Activated T-helper 1 cell treated with anti-CD3 and anti-CD28 coated beads, Interleukin-12 subunit alpha, Interleukin-12 subunit beta, Interleukin-2, Interleukin-4 antibody, amounts not matched to agents 30 ng/mL and 10 ng/mL and 1 ng/mL, durations not matched to agents 14 hours and 24 hours and 36 hours (primary cell): Measurements from ENCODE around the gene ZC3H8. TPM values are rescaled to one million over a fixed set of nuclear protein-coding genes. Genes with fewer than 3 reads are reported as not detected.

Experiments
- DNase-seq: peaks from one replicate; pipeline ENCODE4 v3.0.0; 2021; ENCODE audit warnings: low spot score
- H3K27ac Mint-ChIP-seq: one replicate; pipeline ENCODE4 v1.8.0; 2021; ENCODE audit warnings: mild to moderate bottlenecking, mixed read lengths
- H3K27me3 Mint-ChIP-seq: one replicate; pipeline ENCODE4 v1.8.0; 2022; ENCODE audit warnings: mild to moderate bottlenecking, moderate library complexity, mixed read lengths; ENCODE audit not compliant: insufficient read depth
- H3K36me3 Mint-ChIP-seq: one replicate; pipeline ENCODE4 v1.8.0; 2021; ENCODE audit warnings: low read depth, mixed read lengths
- H3K4me1 Mint-ChIP-seq: one replicate; pipeline ENCODE4 v1.8.0; 2021; ENCODE audit warnings: low read depth, mixed read lengths
- H3K4me3 Mint-ChIP-seq: one replicate; pipeline ENCODE4 v1.8.0; 2021; ENCODE audit warnings: mild to moderate bottlenecking, moderate library complexity, mixed read lengths
- H3K9me3 Mint-ChIP-seq: one replicate; pipeline ENCODE4 v1.8.0; 2021; ENCODE audit warnings: mixed read lengths
- intact Hi-C: fragments of 100-400 bp; cut with micrococcal nuclease; formaldehyde crosslinking; loops from one replicate; pipeline ENCODE4 v1.15.1; 2024
- total RNA-seq: library from RNA; stranded (reverse); gene quantifications from 2 replicates; pipeline ENCODE4 v1.2.3, GENCODE V29; 2022

Gene ZC3H8
- total RNA-seq, 1 donor from 2014 or later: 37.4 TPM

GRCh38 chr2:112276954-112277353 is 22.1 kb upstream of the ZC3H8 start:
- intact Hi-C loops: loop anchor here (1.0 to 10.0 kb wide), 2 partner anchors 222 to 898 kb away; partner anchors contain the start of genes PSD4 and TMEM87B
- no peak overlapping the region for H3K4me3 Mint-ChIP-seq
- no peaks in the 10 kb centered on the region for H3K9me3 Mint-ChIP-seq
- H3K36me3 Mint-ChIP-seq: peaks cover 5% of the 10 kb centered on the region
- no peak for DNase-seq
- peaks cover 2% of the 10 kb centered on the region for H3K27me3 Mint-ChIP-seq
- peaks cover 13% of the 10 kb centered on the region for H3K4me1 Mint-ChIP-seq
- no peak overlapping the region for H3K27ac Mint-ChIP-seq

GRCh38 chr2:112275887-112276773 is 21.3 kb upstream of the ZC3H8 start:
- Mint-ChIP-seq H3K27me3 (peaks cover 2% of the 10 kb centered on the region), H3K9me3 (no peaks in the 10 kb centered on the region), H3K4me1 (peaks cover 13% of the 10 kb centered on the region), H3K27ac (peak overlapping the region; percentile 97), H3K4me3 (peak overlapping the region; percentile 91), H3K36me3 (peaks cover 5% of the 10 kb centered on the region)
- intact Hi-C loops: loop anchor here (1.0 to 10.0 kb wide), 9 partner anchors 17 to 899 kb away; partner anchors contain the start of genes CHCHD5, POLR1B, PSD4 and TMEM87B
- DNase-seq: peak; percentile 69

- Mint-ChIP-seq H3K4me1 (peaks cover 13% of the 10 kb centered on the region), H3K9me3 (no peaks in the 10 kb centered on the region), H3K27me3 (peaks cover 2% of the 10 kb centered on the region), H3K4me3 (peak within 1 kb of the TSS; percentile 91), H3K27ac (peak within 1 kb of the TSS; percentile 97), H3K36me3 (peaks cover 5% of the 10 kb centered on the region)
- peak; percentile 99 for DNase-seq
- intact Hi-C loops: loop anchor here (1.0 to 10.0 kb wide), 8 partner anchors 16 to 899 kb away; partner anchors contain the start of genes CHCHD5, POLR1B and PSD4
Measured at GRCh38 chr2:112275311-112275886, 20.6 kb upstream of the ZC3H8 start, which contains the start of gene ZC3H6. TSS of gene ZC3H6 (plus strand) at chr2:112275597. CDS start at chr2:112275995, 398 bp downstream.

GRCh38 chr2:112273349-112273748 is 18.5 kb upstream of the ZC3H8 start:
- peaks cover 2% of the 10 kb centered on the region for H3K27me3 Mint-ChIP-seq
- no peak for DNase-seq
- no peak overlapping the region for H3K27ac Mint-ChIP-seq
- H3K4me3 Mint-ChIP-seq: no peak overlapping the region
- peaks cover 7% of the 10 kb centered on the region for H3K36me3 Mint-ChIP-seq
- intact Hi-C loops: loop anchor here (10.0 kb wide), 1 partner anchor 901 kb away; the partner anchor contains the start of gene PSD4
- H3K4me1 Mint-ChIP-seq: peaks cover 13% of the 10 kb centered on the region
- H3K9me3 Mint-ChIP-seq: peaks cover 4% of the 10 kb centered on the region

GRCh38 chr2:112272669-112273068 is 17.8 kb upstream of the ZC3H8 start:
- intact Hi-C loops: loop anchor here (10.0 kb wide), 1 partner anchor 902 kb away; the partner anchor contains the start of gene PSD4
- DNase-seq: no peak
- peaks cover 9% of the 10 kb centered on the region for H3K4me1 Mint-ChIP-seq
- H3K4me3 Mint-ChIP-seq: peak overlapping the region; percentile 7
- H3K9me3 Mint-ChIP-seq: peaks cover 4% of the 10 kb centered on the region
- peaks cover 6% of the 10 kb centered on the region for H3K36me3 Mint-ChIP-seq
- no peak overlapping the region for H3K27ac Mint-ChIP-seq
- H3K27me3 Mint-ChIP-seq: peaks cover 2% of the 10 kb centered on the region

GRCh38 chr2:112268547-112268946 is 13.7 kb upstream of the ZC3H8 start:
- H3K4me1 Mint-ChIP-seq: no peaks in the 10 kb centered on the region
- H3K9me3 Mint-ChIP-seq: peaks cover 4% of the 10 kb centered on the region

GRCh38 chr2:112262876-112263275 is 8.0 kb upstream of the ZC3H8 start:
- intact Hi-C loops: no loop called here

More at GRCh38 chr2:112268547-112268946, 13.7 kb upstream of the ZC3H8 start:
- DNase-seq: no peak
- H3K4me3 Mint-ChIP-seq: no peak overlapping the region
- intact Hi-C loops: no loop called here
- peaks cover 2% of the 10 kb centered on the region for H3K36me3 Mint-ChIP-seq
- no peak overlapping the region for H3K27ac Mint-ChIP-seq
- peaks cover 12% of the 10 kb centered on the region for H3K27me3 Mint-ChIP-seq

GRCh38 chr2:112260295-112260625 is 5.4 kb upstream of the ZC3H8 start:
- intact Hi-C loops: no loop called here
- Mint-ChIP-seq H3K27me3 (peaks cover 8% of the 10 kb centered on the region), H3K36me3 (no peaks in the 10 kb centered on the region), H3K9me3 (peaks cover 6% of the 10 kb centered on the region), H3K4me1 (peaks cover 26% of the 10 kb centered on the region), H3K27ac (no peak overlapping the region), H3K4me3 (no peak overlapping the region)
- no peak for DNase-seq

More at GRCh38 chr2:112262876-112263275, 8.0 kb upstream of the ZC3H8 start:
- Mint-ChIP-seq H3K27me3 (peaks cover 14% of the 10 kb centered on the region), H3K36me3 (no peaks in the 10 kb centered on the region), H3K4me3 (no peak overlapping the region), H3K27ac (no peak overlapping the region), H3K4me1 (peaks cover 16% of the 10 kb centered on the region), H3K9me3 (peaks cover 6% of the 10 kb centered on the region)
- DNase-seq: no peak

- no peak overlapping the region for H3K27ac Mint-ChIP-seq
- peak; percentile 74 for DNase-seq
- H3K9me3 Mint-ChIP-seq: peaks cover 6% of the 10 kb centered on the region
- H3K4me1 Mint-ChIP-seq: peaks cover 26% of the 10 kb centered on the region
- H3K4me3 Mint-ChIP-seq: peak overlapping the region; percentile 43
- H3K36me3 Mint-ChIP-seq: no peaks in the 10 kb centered on the region
- intact Hi-C loops: loop anchor here (1.0 to 10.0 kb wide), 5 partner anchors 16 to 505 kb away; partner anchors contain the start of genes CKAP2L, SLC20A1, TTL and ZC3H6
- H3K27me3 Mint-ChIP-seq: peaks cover 8% of the 10 kb centered on the region
Measured at GRCh38 chr2:112259509-112260294, 4.9 kb upstream of the ZC3H8 start.

- H3K27me3 Mint-ChIP-seq: no peaks in the 10 kb centered on the region
- H3K4me1 Mint-ChIP-seq: peaks cover 32% of the 10 kb centered on the region
- DNase-seq: no peak
- intact Hi-C loops: loop anchor here (5.0 to 10.0 kb wide), 3 partner anchors 225 to 507 kb away; partner anchors contain the start of genes CKAP2L, SLC20A1 and TTL
- no peak overlapping the region for H3K4me3 Mint-ChIP-seq
- H3K36me3 Mint-ChIP-seq: peaks cover 7% of the 10 kb centered on the region
- H3K9me3 Mint-ChIP-seq: peaks cover 1% of the 10 kb centered on the region
- no peak overlapping the region for H3K27ac Mint-ChIP-seq
Measured at GRCh38 chr2:112257575-112257974, 2.7 kb upstream of the ZC3H8 start.

- Mint-ChIP-seq H3K27ac (no peak overlapping the region), H3K27me3 (no peaks in the 10 kb centered on the region), H3K4me1 (peaks cover 32% of the 10 kb centered on the region), H3K4me3 (no peak overlapping the region), H3K9me3 (no peaks in the 10 kb centered on the region), H3K36me3 (peaks cover 7% of the 10 kb centered on the region)
- no peak for DNase-seq
- intact Hi-C loops: loop anchor here (5.0 to 10.0 kb wide), 3 partner anchors 226 to 508 kb away; partner anchors contain the start of genes CKAP2L, SLC20A1 and TTL
Measured at GRCh38 chr2:112256654-112257053, 1.8 kb upstream of the ZC3H8 start.

- Mint-ChIP-seq H3K36me3 (peaks cover 7% of the 10 kb centered on the region), H3K4me3 (peak overlapping the region; percentile 17), H3K4me1 (peaks cover 32% of the 10 kb centered on the region), H3K27ac (no peak overlapping the region), H3K9me3 (no peaks in the 10 kb centered on the region), H3K27me3 (no peaks in the 10 kb centered on the region)
- intact Hi-C loops: loop anchor here (1.0 to 10.0 kb wide), 6 partner anchors 226 to 509 kb away; partner anchors contain the start of genes ANAPC1, CHCHD5, CKAP2L and POLR1B
- no peak for DNase-seq
Measured at GRCh38 chr2:112255875-112256274, 1.0 kb upstream of the ZC3H8 start.
